C4-2B (cell line): ENCODE results near the gene H2BW2.
"Not testable (repeated sequence)": the region's sequence is repeated elsewhere in the genome, so short reads cannot be mapped to it uniquely, and the experiment has no call there.

Experiments used
- H3K27ac ChIP-seq: fragments of 450-650 bp; 2 replicates; pipeline ENCODE4 v1.5.1; 2017
- ZFX ChIP-seq: fragments of 450-650 bp; IDR thresholded peaks from 2 replicates; pipeline ENCODE4 v1.6.1; 2017
- TF ChIP-seq, protein P1 (sequence below): fragments of 450-650 bp; conservative IDR thresholded peaks from 2 replicates; pipeline ENCODE4 v1.5.1; 2017; ENCODE audit warnings: mild to moderate bottlenecking

H2BW2 gene

DNA sequence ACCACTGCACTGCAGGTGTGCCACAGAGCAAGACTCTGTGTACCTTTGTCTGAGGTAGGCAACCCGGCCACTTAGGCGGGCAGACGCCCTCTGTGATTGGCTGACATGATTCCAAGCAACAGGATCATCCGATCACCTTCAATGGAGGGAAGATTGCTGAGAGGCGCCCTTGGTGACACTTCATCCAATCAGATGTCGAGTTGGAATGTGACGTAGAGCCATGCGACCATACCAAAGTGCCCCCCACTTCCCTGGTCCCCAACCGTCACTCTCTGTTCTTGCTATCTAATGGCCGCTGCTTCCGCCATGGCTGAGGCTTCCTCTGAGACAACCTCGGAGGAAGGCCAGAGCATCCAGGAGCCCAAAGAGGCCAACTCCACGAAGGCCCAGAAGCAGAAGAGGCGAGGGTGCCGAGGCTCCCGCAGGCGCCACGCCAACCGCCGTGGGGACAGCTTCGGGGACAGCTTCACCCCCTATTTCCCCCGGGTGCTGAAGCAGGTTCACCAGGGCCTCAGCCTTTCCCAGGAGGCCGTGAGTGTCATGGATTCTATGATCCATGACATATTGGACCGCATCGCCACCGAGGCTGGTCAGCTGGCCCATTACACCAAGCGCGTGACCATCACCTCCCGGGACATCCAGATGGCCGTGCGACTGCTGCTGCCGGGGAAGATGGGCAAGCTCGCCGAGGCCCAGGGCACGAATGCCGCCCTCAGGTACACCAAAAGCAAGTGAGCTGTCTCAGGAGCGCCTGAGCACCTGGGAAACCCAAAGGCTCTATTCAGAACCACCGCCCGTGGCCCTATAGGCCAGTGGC, at the start of gene H2BW2:
TSS of gene H2BW2 (plus strand) at position 268 of the 817 bp plus-strand sequence. CDS start at position 307, 39 bp downstream.
- no peak within 1 kb of the TSS for H3K27ac ChIP-seq
- TF ChIP-seq, protein P1, sequence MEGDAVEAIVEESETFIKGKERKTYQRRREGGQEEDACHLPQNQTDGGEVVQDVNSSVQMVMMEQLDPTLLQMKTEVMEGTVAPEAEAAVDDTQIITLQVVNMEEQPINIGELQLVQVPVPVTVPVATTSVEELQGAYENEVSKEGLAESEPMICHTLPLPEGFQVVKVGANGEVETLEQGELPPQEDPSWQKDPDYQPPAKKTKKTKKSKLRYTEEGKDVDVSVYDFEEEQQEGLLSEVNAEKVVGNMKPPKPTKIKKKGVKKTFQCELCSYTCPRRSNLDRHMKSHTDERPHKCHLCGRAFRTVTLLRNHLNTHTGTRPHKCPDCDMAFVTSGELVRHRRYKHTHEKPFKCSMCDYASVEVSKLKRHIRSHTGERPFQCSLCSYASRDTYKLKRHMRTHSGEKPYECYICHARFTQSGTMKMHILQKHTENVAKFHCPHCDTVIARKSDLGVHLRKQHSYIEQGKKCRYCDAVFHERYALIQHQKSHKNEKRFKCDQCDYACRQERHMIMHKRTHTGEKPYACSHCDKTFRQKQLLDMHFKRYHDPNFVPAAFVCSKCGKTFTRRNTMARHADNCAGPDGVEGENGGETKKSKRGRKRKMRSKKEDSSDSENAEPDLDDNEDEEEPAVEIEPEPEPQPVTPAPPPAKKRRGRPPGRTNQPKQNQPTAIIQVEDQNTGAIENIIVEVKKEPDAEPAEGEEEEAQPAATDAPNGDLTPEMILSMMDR = no peak
- no peak for TF ChIP-seq ZFX

DNA sequence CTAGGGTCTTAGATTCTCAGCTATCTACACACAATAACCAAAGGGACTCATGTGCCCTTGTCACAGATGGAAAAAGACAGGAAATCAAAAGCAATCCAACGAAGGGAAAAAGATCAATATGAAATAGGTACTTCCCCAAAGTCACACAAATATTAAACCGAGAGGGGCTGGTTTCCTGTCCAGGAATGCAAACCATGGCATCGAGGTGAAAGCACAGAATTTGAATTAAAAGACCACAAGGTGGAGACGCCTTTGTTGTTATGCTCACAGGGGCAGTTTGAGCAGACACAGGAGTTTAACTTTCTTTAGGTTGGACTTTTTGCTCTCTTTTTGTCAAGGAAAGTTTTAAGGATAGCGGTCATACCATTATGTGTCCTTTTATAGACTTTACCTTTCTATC, 40.5 kb upstream of the H2BW2 start:
- TF ChIP-seq ZFX = no peak
- TF ChIP-seq, protein P1 = no peak
- H3K27ac ChIP-seq = no peak overlapping the region

DNA sequence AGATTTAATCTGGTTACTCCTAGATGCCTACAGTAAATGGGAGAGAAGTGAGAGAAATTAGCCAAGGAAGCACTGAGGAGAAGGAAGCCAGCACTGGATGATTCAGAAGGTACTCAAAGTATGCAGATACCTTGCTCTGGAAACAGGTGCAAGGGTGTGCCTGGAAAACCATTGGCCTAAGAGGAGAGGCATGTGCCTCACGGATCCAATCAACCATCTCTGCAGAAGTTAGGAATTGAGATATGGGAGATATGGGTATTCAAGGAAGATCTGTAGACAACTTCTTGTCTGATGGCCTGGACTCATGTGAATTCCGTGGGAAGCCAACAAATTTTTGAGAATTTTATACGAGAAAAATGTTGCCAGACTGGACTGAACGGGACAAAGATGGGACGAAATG, 30.9 kb upstream of the H2BW2 start:
- H3K27ac ChIP-seq = no peak overlapping the region
- TF ChIP-seq, protein P1 = no peak
- no peak for TF ChIP-seq ZFX

DNA sequence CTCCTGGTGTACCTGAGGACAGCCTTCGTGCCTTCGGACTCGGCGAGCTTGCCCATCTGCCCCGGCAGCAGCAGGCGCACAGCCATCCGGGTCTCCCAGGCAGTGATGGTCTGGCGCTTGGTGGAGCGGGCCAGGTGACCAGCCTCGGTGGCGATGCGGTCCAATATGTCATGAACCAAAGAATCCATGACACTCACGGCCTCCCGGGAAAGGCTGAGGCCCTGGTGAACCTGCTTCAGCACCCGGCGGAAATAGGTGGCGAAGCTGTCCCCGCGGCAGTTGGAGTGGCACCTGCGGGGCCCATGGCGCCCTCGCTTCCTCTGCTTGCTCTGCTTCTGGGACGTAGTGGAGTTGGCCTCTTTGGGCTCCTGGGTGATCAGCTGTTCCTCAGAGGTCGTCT, 26.6 kb upstream of the H2BW2 start:
- TF ChIP-seq ZFX = no peak
- TF ChIP-seq, protein P1 = no peak
- no peak overlapping the region for H3K27ac ChIP-seq

DNA sequence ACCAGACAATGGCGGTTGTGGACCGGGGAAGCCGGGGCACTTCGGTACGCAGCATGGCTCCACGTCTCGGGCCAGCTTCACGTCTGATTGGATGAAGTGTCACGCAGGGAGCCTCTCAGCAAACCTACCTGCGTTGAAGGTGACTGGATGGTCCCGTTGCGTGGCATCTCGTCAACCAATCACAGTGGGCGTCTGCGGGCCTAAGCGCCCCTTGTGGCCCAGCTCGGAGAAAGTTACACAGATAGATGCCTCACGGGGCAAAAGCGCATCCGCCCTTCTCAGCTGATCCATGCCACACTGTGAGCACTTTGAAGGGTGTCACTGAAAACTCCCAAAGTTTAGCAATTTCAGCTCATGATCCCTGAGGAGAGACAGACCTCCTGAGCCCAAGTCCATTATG, 26.1 kb upstream of the H2BW2 start, which contains the start of gene H2BW1:
TSS of gene H2BW1 (minus strand) at position 103 of the 400 bp plus-strand sequence. CDS start 132 bp downstream, outside the sequence.
- no peak for TF ChIP-seq ZFX
- TF ChIP-seq, protein P1 = no peak
- no peak within 1 kb of the TSS for H3K27ac ChIP-seq

DNA sequence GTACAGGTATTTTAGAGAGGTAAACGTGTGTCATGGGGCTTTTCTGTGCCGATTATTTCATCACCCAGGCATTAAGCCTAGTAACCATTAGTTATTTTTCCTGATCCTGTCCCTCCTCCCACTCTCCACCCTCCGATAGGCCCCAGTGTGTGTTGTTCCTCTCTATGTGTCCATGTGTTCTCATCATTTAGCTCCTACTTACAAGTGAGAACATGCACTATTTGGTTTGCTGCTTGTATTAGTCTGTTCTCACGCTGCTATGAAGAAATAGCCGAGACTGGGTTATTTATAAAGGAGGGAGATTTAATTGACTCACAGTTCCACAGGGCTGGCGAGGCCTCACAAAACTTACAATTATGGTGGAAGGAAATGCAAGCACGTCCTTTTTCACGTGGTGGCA, 24.2 kb upstream of the H2BW2 start:
- not testable (repeated sequence) for H3K27ac ChIP-seq

DNA sequence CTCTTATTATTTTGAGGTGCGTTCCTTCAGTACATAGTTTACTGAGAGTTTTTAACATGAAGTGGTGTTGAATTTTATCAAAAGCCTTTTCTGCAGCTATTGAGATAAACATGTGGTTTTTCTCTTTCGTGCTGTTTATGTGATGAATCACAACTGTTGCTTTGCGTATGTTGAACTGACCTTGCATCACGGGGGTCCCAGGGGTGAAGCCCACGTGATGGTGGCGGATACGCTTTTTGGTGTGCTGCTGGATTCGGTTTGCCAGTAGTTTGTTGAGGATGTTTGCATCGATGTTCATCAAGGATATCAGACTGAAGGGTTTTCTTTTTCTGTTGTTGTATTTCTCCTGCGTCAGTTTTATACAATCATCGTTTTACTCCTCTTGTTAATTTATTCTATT, 21.6 kb upstream of the H2BW2 start:
- no peak for TF ChIP-seq ZFX
- TF ChIP-seq, protein P1 = no peak

DNA sequence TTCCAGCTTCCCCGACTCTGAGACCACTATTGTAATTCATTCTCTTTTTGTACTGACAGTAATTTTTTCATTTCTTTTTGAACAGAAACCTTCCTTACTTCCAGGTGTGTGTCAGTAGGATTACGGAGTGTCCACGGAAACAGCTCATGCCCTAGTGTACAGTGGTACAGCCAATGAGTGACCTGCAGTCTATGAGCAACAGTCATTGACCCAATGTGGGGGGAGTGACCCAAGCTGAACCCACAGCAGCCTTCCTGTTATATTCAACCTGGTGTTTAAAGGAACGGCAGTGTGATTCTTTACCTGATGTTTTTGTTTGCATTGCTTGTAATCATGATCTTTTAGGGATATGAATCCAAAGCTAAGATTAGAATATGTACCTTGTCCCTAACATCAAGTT, 1.2 kb downstream of the H2BW2 start:
- TF ChIP-seq, protein P1 = no peak
- no peak for TF ChIP-seq ZFX
- H3K27ac ChIP-seq = no peak overlapping the region

More for the DNA sequence above, 21.6 kb upstream of the H2BW2 start:
- H3K27ac ChIP-seq = no peak overlapping the region
